ENCODE measurements around the gene BCAS4.

GRCh38 chr20:50817776-50818172 lies 22.9 kb downstream of the BCAS4 start:
- TF ChIP-seq CTCF (conservative IDR thresholded peaks at IDR 0.05), result no peak
- no peak for TF ChIP-seq EZH2 (IDR thresholded peaks at IDR 0.05; ENCODE audit: low read depth)

Data from PC-9 (cell line).